Measurements from ENCODE around the gene ISYNA1. TPM values are rescaled to one million over a fixed set of nuclear protein-coding genes. Genes with fewer than 3 reads are reported as not detected.
A peak's percentile ranks its signal among the peaks of the same experiment; 100 is the strongest.

Gene ISYNA1
- total RNA-seq, 1 experiment from 2014 or later = 129 TPM

GRCh38 chr19:18389726-18390064, 48.2 kb downstream of the ISYNA1 start:
- POLR2A ChIA-PET (ENCODE audit: unreplicated experiment) = no interaction called here
- H3K4me3 ChIP-seq = peak overlapping the region; percentile 91; the same call in 1 of the 2 replicates
- intact Hi-C loops (cut with micrococcal nuclease; ENCODE audit: unreplicated experiment) = no loop called here

DNA sequence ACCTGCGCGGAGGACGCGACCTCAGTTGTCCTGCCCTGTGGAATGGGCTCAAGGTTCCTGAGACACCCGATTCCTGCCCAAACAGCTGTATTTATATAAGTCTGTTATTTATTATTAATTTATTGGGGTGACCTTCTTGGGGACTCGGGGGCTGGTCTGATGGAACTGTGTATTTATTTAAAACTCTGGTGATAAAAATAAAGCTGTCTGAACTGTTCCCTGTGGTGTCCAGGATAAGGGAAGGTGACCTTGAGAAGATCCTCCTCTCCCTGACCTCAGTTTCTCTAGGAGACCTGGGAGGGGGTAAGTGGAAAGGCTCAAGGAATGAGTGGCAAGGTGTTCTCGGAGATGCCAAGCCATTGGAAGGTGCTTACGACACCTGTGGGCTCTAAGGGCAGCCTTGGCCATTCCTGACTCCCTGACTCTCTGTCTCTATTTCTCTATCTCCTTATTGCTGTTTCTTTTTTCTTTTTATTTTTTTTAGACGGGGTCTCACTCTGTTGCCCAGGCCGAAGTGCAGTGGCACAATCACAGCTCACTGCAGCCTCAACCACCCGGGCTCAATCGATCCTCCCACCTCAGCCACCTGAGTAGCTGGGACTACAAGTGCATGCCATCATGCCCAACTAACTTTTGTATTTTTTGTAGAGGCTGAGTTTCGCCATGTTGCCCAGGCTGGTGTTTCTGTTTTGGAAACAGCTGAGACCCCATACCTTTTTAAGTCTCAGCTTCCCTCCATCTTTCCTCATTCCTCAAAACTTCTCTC, 48.8 kb downstream of the ISYNA1 start:
- H4K20me1 ChIP-seq (ENCODE audit: insufficient read depth) = peaks cover 33% of the 10 kb centered on the region
- peak overlapping the region; percentile 86 for H3K4me2 ChIP-seq
- DNase-seq = no peak
- H3F3A ChIP-seq (ENCODE audit: insufficient read depth, low read depth) = peaks cover 59% of the 10 kb centered on the region
- H3K4me1 ChIP-seq (replicated peaks; ENCODE audit: insufficient read depth) = peaks cover 10% of the 10 kb centered on the region
- H3K79me2 ChIP-seq (ENCODE audit: low read depth) = peaks cover 31% of the 10 kb centered on the region
- no peak overlapping the region for H2AFZ ChIP-seq
- no peaks in the 10 kb centered on the region for H3K9me3 ChIP-seq (ENCODE audit: insufficient read depth, low read depth)
- CTCF ChIA-PET = interaction anchor here (0.6 kb wide), 2 partner anchors 273 to 642 kb away, joined by 3 to 14 read pairs; no protein-coding TSS in a partner anchor
- TF ChIP-seq CTCF (conservative IDR thresholded peaks at IDR 0.05) (no peak), EZH2 (IDR thresholded peaks at IDR 0.05; ENCODE audit: low read depth) (no peak)
- intact Hi-C loops (cut with micrococcal nuclease; ENCODE audit: unreplicated experiment) = no loop called here
- H3K27me3 ChIP-seq (ENCODE audit: insufficient read depth, low read depth) = no peaks in the 10 kb centered on the region
- H3K4me3 ChIP-seq = peak overlapping the region; percentile 91
- peaks cover 28% of the 10 kb centered on the region for H3K36me3 ChIP-seq (ENCODE audit: low read depth)
- H3K27ac ChIP-seq = 0 out of 2 replicates have a peak overlapping the region, but pooled peaks have one; percentile 2
- BruUV-seq (replicated peaks) = no TSS peak
- H3K9me2 ChIP-seq (ENCODE audit: insufficient read depth) = no peaks in the 10 kb centered on the region
- POLR2A ChIA-PET (ENCODE audit: unreplicated experiment) = no interaction called here

More at GRCh38 chr19:18389726-18390064, 48.2 kb downstream of the ISYNA1 start:
- Histone ChIP-seq H3K4me1 (replicated peaks; ENCODE audit: insufficient read depth) (peaks cover 10% of the 10 kb centered on the region), H3K27me3 (ENCODE audit: insufficient read depth, low read depth) (no peaks in the 10 kb centered on the region), H2AFZ (no peak overlapping the region), H3F3A (ENCODE audit: insufficient read depth, low read depth) (peaks cover 59% of the 10 kb centered on the region), H3K79me2 (ENCODE audit: low read depth) (peaks cover 31% of the 10 kb centered on the region), H3K9me2 (ENCODE audit: insufficient read depth) (no peaks in the 10 kb centered on the region), H3K27ac (0 out of 2 replicates have a peak overlapping the region, but pooled peaks have one; percentile 2), H3K9me3 (ENCODE audit: insufficient read depth, low read depth) (no peaks in the 10 kb centered on the region), H3K4me2 (peak overlapping the region; percentile 86), H4K20me1 (ENCODE audit: insufficient read depth) (peaks cover 33% of the 10 kb centered on the region), H3K36me3 (ENCODE audit: low read depth) (peaks cover 28% of the 10 kb centered on the region)
- no peak for TF ChIP-seq EZH2 (IDR thresholded peaks at IDR 0.05; ENCODE audit: low read depth)
- TF ChIP-seq CTCF (conservative IDR thresholded peaks at IDR 0.05) = no peak
- BruUV-seq (replicated peaks) = no TSS peak
- CTCF ChIA-PET = interaction anchor here (0.6 kb wide), 1 partner anchor 273 kb away, joined by 3 read pairs; no protein-coding TSS in a partner anchor
- DNase-seq = no peak

DNA sequence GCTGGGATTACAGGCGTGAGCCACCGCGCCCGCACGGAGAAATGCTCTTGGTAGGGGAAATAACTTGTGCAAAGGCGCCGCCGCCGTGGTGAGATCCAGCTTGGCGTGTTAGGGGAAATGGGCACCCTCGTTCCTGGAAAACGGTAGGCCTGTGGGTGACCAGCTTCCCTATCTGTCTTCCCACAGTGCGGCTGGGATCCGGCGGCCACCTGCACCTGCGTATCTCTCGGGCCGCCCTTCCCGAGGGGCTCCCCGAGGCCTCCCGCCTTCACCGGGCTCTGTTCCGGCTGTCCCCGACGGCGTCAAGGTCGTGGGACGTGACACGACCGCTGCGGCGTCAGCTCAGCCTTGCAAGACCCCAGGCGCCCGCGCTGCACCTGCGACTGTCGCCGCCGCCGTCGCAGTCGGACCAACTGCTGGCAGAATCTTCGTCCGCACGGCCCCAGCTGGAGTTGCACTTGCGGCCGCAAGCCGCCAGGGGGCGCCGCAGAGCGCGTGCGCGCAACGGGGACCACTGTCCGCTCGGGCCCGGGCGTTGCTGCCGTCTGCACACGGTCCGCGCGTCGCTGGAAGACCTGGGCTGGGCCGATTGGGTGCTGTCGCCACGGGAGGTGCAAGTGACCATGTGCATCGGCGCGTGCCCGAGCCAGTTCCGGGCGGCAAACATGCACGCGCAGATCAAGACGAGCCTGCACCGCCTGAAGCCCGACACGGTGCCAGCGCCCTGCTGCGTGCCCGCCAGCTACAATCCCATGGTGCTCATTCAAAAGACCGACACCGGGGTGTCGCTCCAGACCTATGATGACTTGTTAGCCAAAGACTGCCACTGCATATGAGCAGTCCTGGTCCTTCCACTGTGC, 49.6 kb downstream of the ISYNA1 start:
- Histone ChIP-seq H3K36me3 (ENCODE audit: low read depth) (peaks cover 28% of the 10 kb centered on the region), H3K9me2 (ENCODE audit: insufficient read depth) (no peaks in the 10 kb centered on the region), H3K9me3 (ENCODE audit: insufficient read depth, low read depth) (no peaks in the 10 kb centered on the region), H3K4me2 (peak overlapping the region; percentile 86), H3K79me2 (ENCODE audit: low read depth) (peaks cover 31% of the 10 kb centered on the region), H2AFZ (no peak overlapping the region), H3K4me3 (peak overlapping the region; percentile 91), H3K27ac (peak overlapping the region; percentile 73; the same call in 1 of the 2 replicates), H3K4me1 (replicated peaks; ENCODE audit: insufficient read depth) (peaks cover 15% of the 10 kb centered on the region), H3F3A (ENCODE audit: insufficient read depth, low read depth) (peaks cover 59% of the 10 kb centered on the region), H4K20me1 (ENCODE audit: insufficient read depth) (peaks cover 33% of the 10 kb centered on the region), H3K27me3 (ENCODE audit: insufficient read depth, low read depth) (no peaks in the 10 kb centered on the region)
- ChIA-PET POLR2A (ENCODE audit: unreplicated experiment) (interaction anchor here (0.6 kb wide), 1 partner anchor 297 kb away, joined by 5 read pairs; no protein-coding TSS in a partner anchor), CTCF (interaction anchor here (0.6 to 1.1 kb wide), 10 partner anchors 13 to 674 kb away, joined by 3 to 14 read pairs (median 4); no protein-coding TSS in a partner anchor)
- peak; percentile 69 to 74 for DNase-seq
- BruUV-seq (replicated peaks) = no TSS peak
- TF ChIP-seq CTCF (conservative IDR thresholded peaks at IDR 0.05) = peak; percentile 99
- no peak for TF ChIP-seq EZH2 (IDR thresholded peaks at IDR 0.05; ENCODE audit: low read depth)
- intact Hi-C loops (cut with micrococcal nuclease; ENCODE audit: unreplicated experiment) = no loop called here
